HG03103 (cell line): ENCODE results near the gene TBC1D24.

Experiments
- ATAC-seq: cut with Tn5 transposase; IDR thresholded peaks from one replicate; pipeline ENCODE4 v1.9.1; 2021; ENCODE audit warnings: low read depth; ENCODE audit not compliant: unreplicated experiment

The TBC1D24 gene

DNA sequence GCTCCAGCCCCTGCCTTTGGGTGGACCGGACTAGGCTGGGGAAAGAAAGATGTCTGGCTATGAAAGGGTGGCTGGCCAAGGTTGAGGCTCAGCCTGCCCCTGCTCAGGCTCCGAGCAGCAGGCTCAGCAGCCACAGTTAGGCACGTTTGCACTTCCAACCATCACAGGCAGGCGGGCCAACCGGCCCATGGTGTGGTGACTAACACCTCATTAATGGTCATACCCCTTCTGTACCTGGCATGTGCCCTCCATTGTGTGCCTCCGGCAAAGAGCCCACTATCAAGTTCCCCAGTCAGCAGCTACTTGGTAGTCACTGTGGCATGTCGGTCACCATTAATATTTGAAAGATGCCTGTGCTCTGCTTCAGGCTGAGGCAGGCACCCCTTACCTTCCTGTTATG, 6.7 kb downstream of the TBC1D24 start:
- ATAC-seq = no peak

DNA sequence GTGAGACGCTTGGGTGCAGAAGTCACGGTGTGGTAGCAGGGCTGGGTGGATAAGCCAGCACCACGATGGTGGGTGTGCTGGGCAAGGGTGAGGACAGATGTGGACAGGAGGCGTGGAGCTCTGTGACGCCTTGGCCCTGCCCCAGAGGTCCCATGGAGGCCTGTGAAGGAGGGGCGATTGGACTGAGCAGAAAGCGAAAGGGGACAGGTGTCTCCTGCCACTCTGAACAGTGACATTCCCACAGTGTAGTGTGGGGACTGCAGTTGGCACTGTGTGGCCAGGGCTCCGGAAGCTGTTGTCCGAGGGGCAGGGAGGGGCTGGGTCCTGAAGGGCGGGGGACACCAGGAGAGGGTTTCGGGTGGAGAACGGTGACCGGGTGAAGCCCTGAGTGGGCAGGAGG, 7.3 kb downstream of the TBC1D24 start:
- no peak for ATAC-seq

DNA sequence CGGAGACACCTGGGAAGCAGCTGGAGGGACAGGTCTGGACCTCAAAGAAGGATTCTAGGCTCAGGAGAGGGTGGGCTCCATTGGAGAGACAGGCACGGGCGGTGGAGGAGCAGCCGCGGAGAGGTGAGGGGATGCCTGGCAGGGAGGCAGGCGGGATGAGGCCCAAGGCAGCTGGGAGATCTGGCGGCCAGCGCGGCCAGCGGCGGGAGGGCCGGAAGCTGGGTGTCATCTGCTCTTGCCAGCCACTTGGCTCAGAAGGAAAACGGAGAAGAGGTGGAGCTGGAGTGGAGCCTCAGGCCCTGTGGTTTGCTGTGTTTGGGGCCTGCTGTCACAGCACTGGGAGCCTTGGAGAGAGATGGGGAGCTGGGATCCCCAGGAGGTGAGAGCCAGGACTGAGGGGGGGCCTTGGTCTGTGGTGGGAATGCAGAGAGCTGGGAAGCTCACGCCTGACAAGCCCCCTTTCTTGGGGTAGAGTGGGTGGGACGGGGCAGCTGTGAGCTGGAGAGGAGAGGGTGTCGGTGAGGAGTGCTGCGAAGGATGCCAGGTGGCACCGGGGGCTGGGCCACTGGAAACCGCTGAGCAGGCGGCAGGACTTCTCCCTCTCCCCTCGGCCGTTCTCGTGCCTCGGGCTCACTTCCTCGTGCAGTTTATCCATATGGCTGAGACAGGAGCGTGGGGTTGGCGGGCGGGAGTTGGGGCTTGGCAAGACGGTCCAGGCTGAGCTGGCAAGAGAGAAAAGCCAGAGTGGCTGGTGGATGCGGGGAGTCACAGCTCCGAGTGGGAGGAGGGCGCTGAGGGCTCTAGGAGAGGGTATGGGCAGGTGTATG, 8.0 kb downstream of the TBC1D24 start:
- no peak for ATAC-seq

GRCh38 chr16:2483939-2484897, 9.3 kb downstream of the TBC1D24 start:
- no peak for ATAC-seq

- ATAC-seq = no peak
Observed at GRCh38 chr16:2484898-2485508, 10.1 kb downstream of the TBC1D24 start.

GRCh38 chr16:2485811-2486507, 11.0 kb downstream of the TBC1D24 start:
- no peak for ATAC-seq

DNA sequence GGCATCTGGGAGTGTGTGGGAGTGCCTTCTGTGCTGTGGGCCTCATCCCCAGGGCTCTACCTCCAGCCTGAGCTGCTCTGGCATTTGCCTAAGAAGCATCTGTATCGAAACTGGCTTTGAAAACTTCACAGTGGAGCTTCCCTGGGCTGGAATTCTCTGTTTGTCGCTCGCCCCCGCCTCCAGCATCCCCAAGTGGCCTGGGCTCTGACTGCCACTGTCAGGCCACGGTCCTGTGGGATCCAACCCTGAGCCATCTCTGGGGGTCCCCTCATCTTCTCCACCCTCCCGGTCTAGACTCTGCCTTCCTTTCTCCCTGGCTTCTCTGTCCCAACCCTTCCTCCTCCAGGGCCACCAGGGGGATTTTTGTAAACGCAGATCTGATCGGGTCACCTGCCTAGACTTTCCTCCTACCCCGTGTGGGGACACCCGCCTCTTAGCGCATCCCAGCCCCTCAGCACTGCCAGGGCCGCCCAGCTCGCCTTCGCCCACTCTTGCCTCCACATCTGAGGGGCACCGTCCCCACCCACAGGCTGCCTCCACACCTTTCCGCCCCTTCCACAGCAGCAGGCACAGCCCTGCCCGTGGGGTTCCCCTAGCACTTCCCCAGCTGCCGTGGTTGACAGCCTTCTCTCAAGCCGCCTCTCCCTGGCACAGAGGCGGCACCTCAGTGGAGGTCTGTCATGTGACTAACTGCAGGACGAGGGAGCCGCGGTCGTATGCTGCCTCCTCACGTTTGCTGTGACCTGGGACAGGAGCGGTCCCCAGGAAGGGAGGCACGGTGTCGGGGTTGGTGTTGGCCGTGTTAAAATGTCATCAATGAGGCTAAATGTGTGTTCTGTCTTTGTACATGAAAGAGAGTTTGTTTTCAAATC, 12.0 kb downstream of the TBC1D24 start:
- peak; percentile 54 for ATAC-seq

DNA sequence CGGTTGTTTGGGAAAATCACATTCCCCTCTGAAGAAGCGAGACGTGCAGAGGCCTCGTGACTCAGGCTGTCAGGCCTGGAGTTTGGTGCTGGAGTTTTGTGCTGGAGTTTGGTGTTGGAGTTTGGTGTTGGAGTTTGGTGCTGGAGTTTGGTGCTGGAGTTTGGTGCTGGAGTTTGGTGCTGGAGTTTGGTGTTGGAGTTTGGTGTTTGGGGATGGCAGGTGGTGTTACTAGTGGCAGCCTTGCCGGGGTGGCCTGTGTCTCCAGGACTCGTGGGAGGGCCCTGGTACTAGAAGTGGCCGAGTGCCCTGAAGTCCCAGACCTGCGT, 12.6 kb downstream of the TBC1D24 start:
- no peak for ATAC-seq

- ATAC-seq = no peak
Observed at GRCh38 chr16:2487903-2488531, 13.1 kb downstream of the TBC1D24 start.

DNA sequence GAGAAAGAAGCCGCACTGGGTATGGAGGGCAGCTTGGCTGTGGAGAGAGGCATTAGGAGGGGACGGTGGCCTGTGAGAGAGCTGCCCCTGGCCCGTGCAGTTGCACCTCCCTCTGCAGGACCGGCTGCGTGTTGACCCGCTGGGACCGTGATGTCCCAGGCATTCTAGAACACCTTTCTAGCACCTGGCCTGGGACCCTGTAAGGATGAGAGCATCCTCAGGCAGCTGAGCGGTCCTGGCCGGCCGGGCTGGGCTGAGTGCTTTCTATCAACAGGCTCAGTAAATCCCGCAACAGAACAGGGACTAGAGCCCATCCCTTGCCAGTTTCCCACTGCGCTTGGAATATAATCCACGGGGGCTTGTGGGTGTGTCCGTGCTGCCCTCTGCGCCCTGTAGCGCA, 14.7 kb downstream of the TBC1D24 start:
- ATAC-seq = no peak

DNA sequence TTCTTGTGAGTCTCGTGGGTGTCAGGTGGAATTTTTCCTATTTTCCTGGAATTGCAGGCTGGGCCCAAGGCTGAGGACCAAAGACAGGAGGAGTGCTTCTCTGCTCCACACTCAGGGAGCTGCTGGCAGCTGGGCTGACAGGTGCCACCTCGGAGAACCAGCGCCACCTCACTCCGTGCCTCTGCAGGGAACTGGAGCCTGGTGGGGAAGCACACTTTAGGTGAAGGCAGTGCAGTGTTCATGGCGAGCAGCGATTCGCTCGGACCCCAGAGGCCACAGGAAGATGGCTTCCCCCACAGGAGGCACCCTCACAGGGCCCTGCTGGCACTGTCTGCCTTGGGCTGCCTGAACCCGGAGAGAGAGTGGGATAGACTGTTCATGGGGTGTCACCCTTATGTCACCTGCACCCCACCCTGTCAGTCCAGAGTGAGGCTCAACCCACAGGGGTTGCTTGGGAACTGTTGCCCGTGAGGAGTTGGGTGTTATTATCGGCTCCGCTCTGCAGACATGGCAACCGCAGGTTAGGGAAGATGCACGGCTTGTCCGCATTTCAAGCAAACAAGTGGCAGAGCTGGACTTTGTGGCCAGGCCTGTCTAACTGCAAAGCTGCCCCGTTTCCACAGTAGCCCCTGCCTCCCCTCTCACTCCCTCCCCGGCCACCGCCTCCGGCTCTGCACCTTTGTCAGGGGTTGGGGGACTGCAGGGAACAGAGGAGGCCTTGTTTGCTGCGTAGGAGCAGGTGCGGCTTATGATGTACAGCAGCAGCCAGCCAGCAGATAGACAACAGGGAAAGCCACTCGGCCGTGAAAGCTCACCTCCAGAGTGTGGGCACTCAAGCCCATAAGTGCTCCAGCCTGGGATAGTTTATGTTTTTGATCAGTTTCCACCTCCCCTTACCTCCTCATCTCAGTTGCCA, 15.5 kb downstream of the TBC1D24 start:
- no peak for ATAC-seq

- no peak for ATAC-seq
Observed at GRCh38 chr16:2492292-2492691, 17.4 kb downstream of the TBC1D24 start.

- no peak for ATAC-seq
Observed at GRCh38 chr16:2493605-2494004, 18.7 kb downstream of the TBC1D24 start.

GRCh38 chr16:2494616-2495015, 19.7 kb downstream of the TBC1D24 start:
- ATAC-seq = no peak

- ATAC-seq = no peak
Observed at GRCh38 chr16:2495041-2495440, 20.1 kb downstream of the TBC1D24 start.

DNA sequence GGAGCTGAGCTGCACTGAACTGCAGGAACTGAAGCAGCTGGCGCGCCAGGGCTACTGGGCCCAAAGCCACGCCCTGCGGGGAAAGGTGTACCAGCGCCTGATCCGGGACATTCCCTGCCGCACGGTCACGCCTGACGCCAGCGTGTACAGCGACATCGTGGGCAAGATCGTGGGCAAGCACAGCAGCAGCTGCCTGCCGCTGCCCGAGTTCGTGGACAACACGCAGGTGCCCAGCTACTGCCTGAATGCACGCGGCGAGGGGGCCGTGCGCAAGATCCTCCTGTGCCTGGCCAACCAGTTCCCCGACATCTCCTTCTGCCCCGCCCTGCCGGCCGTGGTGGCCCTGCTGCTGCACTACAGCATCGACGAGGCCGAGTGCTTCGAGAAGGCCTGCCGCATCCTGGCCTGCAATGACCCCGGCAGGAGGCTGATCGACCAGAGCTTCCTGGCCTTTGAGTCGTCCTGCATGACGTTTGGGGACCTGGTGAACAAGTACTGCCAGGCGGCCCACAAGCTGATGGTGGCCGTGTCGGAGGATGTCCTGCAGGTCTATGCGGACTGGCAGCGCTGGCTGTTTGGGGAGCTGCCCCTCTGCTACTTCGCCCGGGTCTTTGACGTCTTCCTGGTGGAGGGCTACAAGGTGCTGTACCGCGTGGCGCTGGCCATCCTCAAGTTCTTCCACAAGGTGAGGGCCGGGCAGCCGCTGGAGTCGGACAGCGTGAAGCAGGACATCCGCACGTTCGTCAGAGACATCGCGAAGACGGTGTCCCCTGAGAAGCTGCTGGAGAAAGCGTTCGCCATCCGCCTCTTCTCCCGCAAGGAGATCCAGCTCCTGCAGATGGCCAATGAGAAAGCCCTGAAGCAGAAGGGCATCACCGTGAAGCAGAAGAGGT, 21.5 kb downstream of the TBC1D24 start:
- ATAC-seq = no peak

DNA sequence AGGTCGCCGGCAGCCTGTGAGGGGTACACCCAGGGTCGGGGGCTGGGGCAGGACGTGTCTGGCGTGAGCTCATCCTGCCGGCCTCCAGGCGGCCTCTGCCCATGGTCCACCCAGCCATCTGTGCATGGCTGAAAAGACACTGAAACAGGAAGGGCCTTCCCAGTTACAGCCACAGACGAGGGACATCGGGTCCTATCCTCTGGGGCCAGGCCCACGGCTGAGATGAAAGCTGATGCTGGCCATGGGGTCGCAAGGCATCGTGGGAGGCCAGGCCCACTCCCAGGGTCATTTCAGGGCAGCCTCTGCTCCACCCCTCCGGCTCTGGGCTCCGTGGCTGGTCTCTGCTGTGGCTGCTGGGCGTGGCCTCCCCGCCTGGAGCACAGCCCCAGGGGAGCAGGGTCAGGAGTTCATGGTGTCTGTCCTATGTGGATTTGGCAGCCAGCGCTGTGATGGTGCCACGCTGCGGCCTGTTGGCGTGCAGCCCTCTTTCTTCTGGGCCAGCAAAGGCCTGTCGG, 22.2 kb downstream of the TBC1D24 start:
- no peak for ATAC-seq
